ENCODE results near the gene TMA7. TPM values are rescaled to one million over a fixed set of nuclear protein-coding genes. Genes with fewer than 3 reads are reported as not detected.
A peak's percentile ranks its signal among the peaks of the same experiment; 100 is the strongest.

TMA7 gene
- total RNA-seq, 4 donors from 2014 or later, result 115 to 279 (median 192) TPM

DNA sequence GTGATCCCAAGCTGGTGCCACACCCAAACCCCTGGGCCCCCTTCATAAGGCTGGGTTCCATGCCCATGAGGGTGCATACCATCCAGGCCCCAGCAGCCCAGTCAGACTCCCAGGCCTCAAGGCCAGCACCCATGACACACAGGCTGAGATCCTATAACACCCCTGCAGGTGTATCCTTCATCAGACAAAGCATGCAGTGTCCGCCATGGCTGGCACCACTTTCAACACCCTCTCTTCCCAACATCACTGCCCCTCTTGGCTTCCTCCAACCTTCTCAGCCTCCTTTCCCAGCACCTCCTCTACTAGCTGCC, 3.6 kb upstream of the TMA7 start:
- no peak overlapping the region for H3K4me3 ChIP-seq
- no peak for DNase-seq
- intact Hi-C loops (cut with DNase I; ENCODE audit: low total_unique reads), result loop anchor here (2.0 to 10.0 kb wide), 2 partner anchors 36 to 162 kb away; no protein-coding TSS in a partner anchor
- 30 to 100% methylated on average over 1 of the region's 1 CpG for WGBS, 2 donors (ENCODE audit: low coverage in 1 of 2)
- H3K27me3 ChIP-seq, result no peaks in the 10 kb centered on the region
- TF ChIP-seq EP300 (IDR thresholded peaks at IDR 0.05; ENCODE audit: low read depth) (no peak), POLR2AphosphoS5 (IDR thresholded peaks at IDR 0.05) (no peak), POLR2A (IDR thresholded peaks at IDR 0.05) (no peak)
- TF ChIP-seq, protein P1, sequence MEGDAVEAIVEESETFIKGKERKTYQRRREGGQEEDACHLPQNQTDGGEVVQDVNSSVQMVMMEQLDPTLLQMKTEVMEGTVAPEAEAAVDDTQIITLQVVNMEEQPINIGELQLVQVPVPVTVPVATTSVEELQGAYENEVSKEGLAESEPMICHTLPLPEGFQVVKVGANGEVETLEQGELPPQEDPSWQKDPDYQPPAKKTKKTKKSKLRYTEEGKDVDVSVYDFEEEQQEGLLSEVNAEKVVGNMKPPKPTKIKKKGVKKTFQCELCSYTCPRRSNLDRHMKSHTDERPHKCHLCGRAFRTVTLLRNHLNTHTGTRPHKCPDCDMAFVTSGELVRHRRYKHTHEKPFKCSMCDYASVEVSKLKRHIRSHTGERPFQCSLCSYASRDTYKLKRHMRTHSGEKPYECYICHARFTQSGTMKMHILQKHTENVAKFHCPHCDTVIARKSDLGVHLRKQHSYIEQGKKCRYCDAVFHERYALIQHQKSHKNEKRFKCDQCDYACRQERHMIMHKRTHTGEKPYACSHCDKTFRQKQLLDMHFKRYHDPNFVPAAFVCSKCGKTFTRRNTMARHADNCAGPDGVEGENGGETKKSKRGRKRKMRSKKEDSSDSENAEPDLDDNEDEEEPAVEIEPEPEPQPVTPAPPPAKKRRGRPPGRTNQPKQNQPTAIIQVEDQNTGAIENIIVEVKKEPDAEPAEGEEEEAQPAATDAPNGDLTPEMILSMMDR (IDR thresholded peaks at IDR 0.05), result no peak
- no peaks in the 10 kb centered on the region for H3K9me3 ChIP-seq
- in situ Hi-C loops (cut with MboI; ENCODE audit: low pct_ligation_motif_present in 1 of 4, low pct_unique_long_range_greater_than_20kb in 1 of 4, low sequenced_read_pairs in 3 of 4), result loop anchor here in 3 of 4 donors (5.0 to 10.0 kb wide), 4 partner anchors 34 to 164 kb away; no protein-coding TSS in a partner anchor
- H3K27ac ChIP-seq, result peak overlapping the region in 2 of 4 donors; percentile 22 to 78
- H3K36me3 ChIP-seq, result no peaks in the 10 kb centered on the region
- peaks cover 24 to 50% (median 38%) of the 10 kb centered on the region in 4 donors for H3K4me1 ChIP-seq

DNA sequence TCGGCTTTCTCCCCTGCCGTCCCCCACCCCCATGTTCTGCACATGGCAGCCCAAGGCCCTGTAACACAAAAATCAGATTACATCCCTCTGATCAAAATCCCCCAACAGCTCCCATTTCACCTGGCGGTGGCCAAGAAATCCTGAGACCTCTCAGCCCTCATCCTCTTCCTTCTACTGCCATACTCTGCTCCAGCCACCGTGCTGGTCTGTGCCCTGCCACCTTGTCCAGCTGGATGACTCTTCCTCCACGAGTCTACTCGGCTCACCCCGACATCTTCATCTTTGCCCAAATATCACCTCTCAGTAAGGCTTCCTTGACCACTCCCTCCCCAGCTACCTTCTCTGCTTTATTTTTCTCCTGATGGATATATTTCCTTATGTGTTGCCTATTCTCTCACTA, 3.2 kb upstream of the TMA7 start:
- H3K27me3 ChIP-seq, result no peaks in the 10 kb centered on the region
- WGBS, 2 donors (ENCODE audit: low coverage in 1 of 2), result 78 to 90% methylated on average over 6 to 7 of the region's 7 CpGs
- no peaks in the 10 kb centered on the region for H3K9me3 ChIP-seq
- no peaks in the 10 kb centered on the region for H3K36me3 ChIP-seq
- in situ Hi-C loops (cut with MboI; ENCODE audit: low pct_ligation_motif_present in 1 of 4, low pct_unique_long_range_greater_than_20kb in 1 of 4, low sequenced_read_pairs in 3 of 4), result loop anchor here in 3 of 4 donors (5.0 to 10.0 kb wide), 4 partner anchors 35 to 165 kb away; no protein-coding TSS in a partner anchor
- no peak overlapping the region for H3K4me3 ChIP-seq
- H3K27ac ChIP-seq, result no peak overlapping the region
- intact Hi-C loops (cut with DNase I; ENCODE audit: low total_unique reads), result loop anchor here (2.0 to 10.0 kb wide), 2 partner anchors 36 to 162 kb away; no protein-coding TSS in a partner anchor
- no peak for DNase-seq
- H3K4me1 ChIP-seq, result peaks cover 28 to 55% (median 41%) of the 10 kb centered on the region in 4 donors
- TF ChIP-seq, protein P1 (IDR thresholded peaks at IDR 0.05), result no peak
- TF ChIP-seq POLR2A (IDR thresholded peaks at IDR 0.05) (no peak), EP300 (IDR thresholded peaks at IDR 0.05; ENCODE audit: low read depth) (no peak), POLR2AphosphoS5 (IDR thresholded peaks at IDR 0.05) (no peak)

- Histone ChIP-seq H3K4me3 (no peak overlapping the region), H3K27ac (no peak overlapping the region), H3K9me3 (no peaks in the 10 kb centered on the region), H3K27me3 (no peaks in the 10 kb centered on the region), H3K4me1 (peaks cover 30 to 54% (median 41%) of the 10 kb centered on the region in 4 donors), H3K36me3 (no peaks in the 10 kb centered on the region)
- in situ Hi-C loops (cut with MboI; ENCODE audit: low pct_ligation_motif_present in 1 of 4, low pct_unique_long_range_greater_than_20kb in 1 of 4, low sequenced_read_pairs in 3 of 4), result loop anchor here in 3 of 4 donors (5.0 to 10.0 kb wide), 4 partner anchors 36 to 166 kb away; no protein-coding TSS in a partner anchor
- no peak for TF ChIP-seq EP300 (IDR thresholded peaks at IDR 0.05; ENCODE audit: low read depth)
- TF ChIP-seq, protein P1 (IDR thresholded peaks at IDR 0.05), result no peak
- intact Hi-C loops (cut with DNase I; ENCODE audit: low total_unique reads), result loop anchor here (2.0 to 10.0 kb wide), 2 partner anchors 37 to 163 kb away; no protein-coding TSS in a partner anchor
- DNase-seq, result no peak
- WGBS, 2 donors (ENCODE audit: low coverage in 1 of 2), result 83 to 100% methylated on average over 1 to 4 of the region's 4 CpGs
These were observed 2.2 kb upstream of the TMA7 start for GRCh38 chr3:48437812-48438211.

DNA sequence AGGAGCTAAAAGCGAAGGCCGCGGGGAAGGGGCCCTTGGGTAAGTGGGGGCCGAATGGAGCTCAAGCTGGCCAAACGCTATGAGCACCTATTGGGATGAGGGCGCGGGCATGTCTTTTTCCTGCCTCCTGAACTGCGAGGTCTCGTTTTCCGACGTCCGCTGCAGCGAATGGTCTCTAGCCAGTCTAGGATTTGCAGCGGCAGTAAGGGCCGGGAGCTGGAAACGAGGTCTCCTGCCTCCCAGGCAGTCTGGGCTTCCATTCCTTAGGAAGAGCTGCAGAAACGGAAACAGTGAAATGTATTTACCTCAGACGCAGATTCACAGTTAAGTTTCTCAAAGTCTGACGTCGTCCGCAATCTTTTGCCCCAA, 517 bp downstream of the TMA7 start:
- DNase-seq, result peak; percentile 30
- Histone ChIP-seq H3K27me3 (no peaks in the 10 kb centered on the region), H3K4me3 (peak overlapping the region; percentile 81 to 98 (median 92)), H3K4me1 (peaks cover 18 to 27% (median 21%) of the 10 kb centered on the region in 4 donors), H3K27ac (peak overlapping the region; percentile 93 to 99 (median 96)), H3K9me3 (no peaks in the 10 kb centered on the region), H3K36me3 (peaks cover 0 to 11% (median 2%) of the 10 kb centered on the region in 4 donors)
- in situ Hi-C loops (cut with MboI; ENCODE audit: low pct_ligation_motif_present in 1 of 4, low pct_unique_long_range_greater_than_20kb in 1 of 4, low sequenced_read_pairs in 3 of 4), result no loop called here
- TF ChIP-seq, protein P1 (IDR thresholded peaks at IDR 0.05), result no peak
- TF ChIP-seq EP300 (IDR thresholded peaks at IDR 0.05; ENCODE audit: low read depth) (no peak), POLR2A (IDR thresholded peaks at IDR 0.05) (no peak), POLR2AphosphoS5 (IDR thresholded peaks at IDR 0.05) (no peak)
- 1 to 2% methylated on average over 15 to 21 of the region's 21 CpGs for WGBS, 2 donors (ENCODE audit: low coverage in 1 of 2)
- intact Hi-C loops (cut with DNase I; ENCODE audit: low total_unique reads), result no loop called here
